ENCODE data around the gene DRICH1.
"Not testable (repeated sequence)": the region's sequence is repeated elsewhere in the genome, so short reads cannot be mapped to it uniquely, and the experiment has no call there.

Gene DRICH1

DNA sequence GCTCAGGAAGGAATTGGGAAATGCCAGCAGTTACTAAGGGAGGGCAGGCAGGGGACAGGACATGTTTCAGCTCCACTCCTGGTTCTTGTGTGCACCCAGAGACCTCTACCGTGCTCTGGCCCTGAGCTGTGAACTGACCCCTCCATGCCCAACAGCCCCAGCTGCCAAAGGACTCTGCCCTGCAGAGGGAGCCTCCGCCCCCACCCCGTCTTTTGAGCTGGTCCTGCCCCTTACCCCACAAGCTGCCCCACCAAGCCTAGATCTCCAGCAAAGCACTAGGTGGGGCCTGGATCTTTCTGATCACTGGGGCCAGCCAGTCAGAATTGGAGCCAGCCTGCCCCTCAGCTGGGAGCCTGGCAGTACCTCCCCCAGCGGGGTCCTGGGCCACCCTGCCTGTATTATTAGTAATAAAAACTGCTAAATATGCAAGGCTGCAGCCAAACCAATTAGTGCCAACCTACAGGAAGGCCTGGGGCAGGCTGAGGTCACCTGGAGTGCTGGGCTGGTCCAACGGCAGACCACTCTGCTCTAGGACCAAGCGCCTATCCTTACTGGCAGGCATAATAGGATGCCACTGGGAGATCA lies 23.9 kb upstream of the DRICH1 start:
- DNase-seq (ENCODE audit: low read depth, low spot score) = no peak
- in situ Hi-C loops (cut with HindIII; ENCODE audit: low sequenced_read_pairs) = no loop called here
- H3K4me3 ChIP-seq (ENCODE audit: low read depth, low read length) = no peak overlapping the region
- no peak for TF ChIP-seq CTCF (IDR thresholded peaks at IDR 0.05; ENCODE audit: low read depth, low read length)

DNA sequence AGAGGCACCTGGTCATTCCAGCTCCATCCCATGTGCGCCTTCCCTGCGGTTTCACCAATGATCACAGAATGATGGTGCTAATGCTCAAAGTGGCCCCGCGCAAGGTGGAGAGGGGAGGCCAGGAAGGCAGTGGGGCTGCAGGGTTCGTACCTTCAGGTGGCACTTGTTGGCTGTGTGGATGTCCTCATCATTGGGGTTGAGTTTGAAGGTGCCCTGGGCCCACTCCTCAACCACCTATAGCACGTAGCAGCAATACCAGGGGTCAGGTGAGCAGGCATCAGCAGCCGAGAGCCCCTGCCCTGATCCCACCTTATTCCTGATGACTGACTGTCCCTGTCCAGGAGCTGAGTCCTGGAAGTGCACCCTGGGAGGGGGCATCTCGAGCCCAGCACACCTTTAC lies 20.6 kb upstream of the DRICH1 start:
- DNase-seq (ENCODE audit: low read depth, low spot score) = no peak
- H3K4me3 ChIP-seq (ENCODE audit: low read depth, low read length) = no peak overlapping the region
- in situ Hi-C loops (cut with HindIII; ENCODE audit: low sequenced_read_pairs) = no loop called here
- TF ChIP-seq CTCF (IDR thresholded peaks at IDR 0.05; ENCODE audit: low read depth, low read length) = no peak

DNA sequence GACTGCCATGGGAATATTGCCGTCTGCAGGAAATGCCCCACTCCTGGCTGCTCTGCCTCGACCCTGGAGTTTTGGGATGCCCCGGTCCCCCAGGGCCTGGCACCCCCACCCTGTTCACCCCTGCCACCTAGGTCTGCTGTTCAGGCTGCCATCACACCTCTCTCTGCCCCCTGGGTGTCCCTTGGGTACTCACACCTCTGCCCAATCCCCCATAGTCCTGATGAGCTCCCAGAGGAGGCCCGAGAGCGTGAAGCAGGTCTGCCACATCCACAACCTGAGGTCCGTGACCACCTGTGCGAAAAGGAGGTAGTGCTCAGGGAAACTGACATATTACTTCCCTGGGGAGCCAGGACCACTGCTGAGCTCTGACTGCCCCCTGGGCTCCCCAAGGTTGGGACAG lies 20.2 kb upstream of the DRICH1 start:
- in situ Hi-C loops (cut with HindIII; ENCODE audit: low sequenced_read_pairs) = no loop called here
- no peak for DNase-seq (ENCODE audit: low read depth, low spot score)
- H3K4me3 ChIP-seq (ENCODE audit: low read depth, low read length) = no peak overlapping the region
- TF ChIP-seq CTCF (IDR thresholded peaks at IDR 0.05; ENCODE audit: low read depth, low read length) = no peak

DNA sequence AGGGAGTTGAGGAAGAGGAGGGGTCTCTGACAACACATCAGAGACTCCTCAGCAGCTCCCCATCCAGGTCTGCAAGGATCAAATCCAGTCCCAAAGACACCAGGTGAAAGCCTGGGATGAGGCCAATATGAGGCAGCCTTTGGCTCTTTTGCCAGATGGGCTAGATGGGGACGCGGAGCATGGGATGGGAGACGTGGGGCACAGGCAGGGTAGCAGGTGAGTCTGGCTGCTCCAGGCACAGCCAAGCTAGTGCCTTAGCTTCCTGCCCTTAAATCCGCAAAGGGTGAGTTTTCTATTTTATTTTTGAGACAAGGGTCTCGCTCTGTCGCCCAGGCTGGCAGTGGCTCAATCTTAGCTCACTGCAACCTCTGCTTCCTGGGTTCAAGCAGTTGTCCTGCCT lies 19.6 kb upstream of the DRICH1 start:
- DNase-seq (ENCODE audit: low read depth, low spot score) = no peak
- TF ChIP-seq CTCF (IDR thresholded peaks at IDR 0.05; ENCODE audit: low read depth, low read length) = no peak
- no peak overlapping the region for H3K4me3 ChIP-seq (ENCODE audit: low read depth, low read length)
- in situ Hi-C loops (cut with HindIII; ENCODE audit: low sequenced_read_pairs) = no loop called here

GRCh38 chr22:23649071-23649501 lies 17.0 kb upstream of the DRICH1 start:
- in situ Hi-C loops (cut with HindIII; ENCODE audit: low sequenced_read_pairs) = no loop called here
- TF ChIP-seq CTCF (IDR thresholded peaks at IDR 0.05; ENCODE audit: low read depth, low read length) = no peak
- no peak overlapping the region for H3K4me3 ChIP-seq (ENCODE audit: low read depth, low read length)
- DNase-seq (ENCODE audit: low read depth, low spot score) = no peak

DNA sequence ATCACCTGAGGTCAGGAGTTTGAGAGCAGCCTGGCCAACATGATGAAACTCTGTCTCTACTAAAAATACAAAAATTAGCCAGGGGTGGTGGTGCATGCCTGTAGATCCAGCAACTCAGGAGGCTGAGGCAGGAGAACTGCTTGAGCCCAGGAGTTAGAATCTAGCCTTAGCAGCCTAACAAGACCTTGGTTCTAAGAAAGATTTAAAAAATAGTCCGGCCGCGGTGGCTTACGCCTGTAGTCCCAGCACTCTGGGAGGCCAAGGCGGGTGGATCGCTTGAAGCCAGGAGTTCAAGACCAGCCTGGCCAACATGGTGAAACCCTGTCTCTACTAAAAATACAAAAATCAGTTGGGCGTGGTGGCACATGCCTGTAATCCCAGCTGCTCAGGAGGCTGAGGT lies 14.4 kb upstream of the DRICH1 start:
- DNase-seq (ENCODE audit: low read depth, low spot score); H3K4me3 ChIP-seq (ENCODE audit: low read depth, low read length); in situ Hi-C loops (cut with HindIII; ENCODE audit: low sequenced_read_pairs): not testable (repeated sequence)

DNA sequence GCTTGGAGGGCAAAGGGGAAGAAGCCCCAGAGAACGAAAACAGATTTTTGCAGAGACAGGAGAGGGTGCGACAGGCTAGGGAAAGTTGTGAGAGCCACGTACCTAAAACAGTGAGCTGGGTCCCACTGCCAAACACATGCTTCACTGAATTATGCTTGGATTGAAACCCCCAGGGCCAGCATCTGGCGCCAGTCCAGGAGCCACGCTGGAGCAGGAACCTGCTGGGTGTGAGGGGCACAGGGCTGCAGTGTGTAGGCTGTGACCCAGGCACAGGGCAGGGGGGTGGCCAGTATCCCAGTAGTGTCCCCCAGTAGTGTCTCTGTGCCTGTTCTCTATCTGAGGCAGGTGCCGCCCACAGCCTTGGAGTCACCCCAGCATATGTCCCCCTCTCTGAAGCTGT lies 8.1 kb upstream of the DRICH1 start:
- in situ Hi-C loops (cut with HindIII; ENCODE audit: low sequenced_read_pairs); DNase-seq (ENCODE audit: low read depth, low spot score); H3K4me3 ChIP-seq (ENCODE audit: low read depth, low read length): not testable (repeated sequence)

- TF ChIP-seq CTCF (IDR thresholded peaks at IDR 0.05; ENCODE audit: low read depth, low read length) = no peak
- in situ Hi-C loops (cut with HindIII; ENCODE audit: low sequenced_read_pairs) = no loop called here
- DNase-seq (ENCODE audit: low read depth, low spot score) = no peak
- H3K4me3 ChIP-seq (ENCODE audit: low read depth, low read length) = no peak overlapping the region
These were observed 7.5 kb upstream of the DRICH1 start for GRCh38 chr22:23639661-23640060.

Data from astrocyte of the spinal cord (primary cell).